GM10266 (cell line): Measurements from ENCODE around the gene NRF1.
"Not testable (repeated sequence)": the region's sequence is repeated elsewhere in the genome, so short reads cannot be mapped to it uniquely, and the experiment has no call there.

ENCODE experiments used
- DNase-seq: peaks from one replicate; pipeline ENCODE4 v3.0.0; 2012; ENCODE audit errors: extremely low spot score
- CTCF ChIP-seq: IDR thresholded peaks from 2 replicates; pipeline ENCODE4 v1.5.1; 2012; ENCODE audit warnings: mild to moderate bottlenecking, low read depth; ENCODE audit not compliant: control insufficient read depth, insufficient read depth; ENCODE audit errors: missing control alignments

The NRF1 gene

GRCh38 chr7:129786825-129787563 lies 175.5 kb downstream of the NRF1 start:
- no peak for DNase-seq
- no peak for TF ChIP-seq CTCF

- DNase-seq: no peak
- TF ChIP-seq CTCF: no peak
Observed at GRCh38 chr7:129789000-129789399, 177.5 kb downstream of the NRF1 start.

- no peak for DNase-seq
- no peak for TF ChIP-seq CTCF
Observed at GRCh38 chr7:129789652-129790051, 178.1 kb downstream of the NRF1 start.

- TF ChIP-seq CTCF: no peak
- no peak for DNase-seq
Observed at GRCh38 chr7:129790136-129790535, 178.6 kb downstream of the NRF1 start.

- DNase-seq: no peak
- TF ChIP-seq CTCF: no peak
Observed at GRCh38 chr7:129792721-129793120, 181.2 kb downstream of the NRF1 start.

DNA sequence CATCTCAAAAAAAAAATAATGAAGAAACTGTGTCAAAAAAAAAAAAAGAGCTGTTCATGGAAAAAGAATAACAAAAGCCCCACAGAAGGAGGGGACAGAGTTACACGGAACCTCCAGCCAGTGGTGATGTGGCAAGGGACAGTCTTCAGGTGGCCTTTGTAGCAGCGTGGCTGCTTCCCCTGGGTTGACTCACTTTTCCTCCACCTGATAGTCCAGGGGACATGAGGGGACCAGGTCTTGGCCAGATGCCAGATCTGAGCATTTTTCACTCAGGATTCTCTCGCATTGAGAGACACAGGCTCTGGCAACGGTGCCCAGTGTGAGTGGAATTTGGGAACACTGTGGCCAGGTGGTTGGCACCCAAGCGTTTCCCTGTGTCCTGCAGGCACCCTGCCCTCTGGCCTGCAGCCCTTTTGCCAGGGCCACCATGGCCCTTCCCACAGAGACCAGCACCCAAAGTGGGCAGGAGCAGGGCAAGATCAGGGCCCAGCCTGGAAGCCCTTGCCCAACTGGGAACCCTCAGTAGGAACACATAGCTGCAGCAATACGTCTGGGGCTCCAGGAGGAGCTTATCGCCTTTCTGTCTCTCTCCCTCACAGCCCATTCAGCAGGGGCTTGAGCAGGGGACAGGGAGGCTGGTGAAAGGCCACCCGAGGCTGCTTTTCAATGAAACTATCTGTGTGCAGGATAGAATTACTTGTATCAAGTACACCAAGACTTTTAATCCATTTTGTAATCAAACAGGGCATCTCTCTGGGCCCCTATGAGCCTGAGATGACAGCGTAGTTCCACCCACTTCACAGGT lies 182.2 kb downstream of the NRF1 start:
- TF ChIP-seq CTCF: no peak
- DNase-seq: no peak

- DNase-seq: not testable (repeated sequence)
Observed at GRCh38 chr7:129794461-129794860, 182.9 kb downstream of the NRF1 start.
